ENCODE results near the gene AKT2. TPM values are rescaled to one million over a fixed set of nuclear protein-coding genes. Genes with fewer than 3 reads are reported as not detected.

Gene AKT2
- total and polyA plus RNA-seq, 7 donors: 28.0 to 107 (median 74.4) TPM

DNA sequence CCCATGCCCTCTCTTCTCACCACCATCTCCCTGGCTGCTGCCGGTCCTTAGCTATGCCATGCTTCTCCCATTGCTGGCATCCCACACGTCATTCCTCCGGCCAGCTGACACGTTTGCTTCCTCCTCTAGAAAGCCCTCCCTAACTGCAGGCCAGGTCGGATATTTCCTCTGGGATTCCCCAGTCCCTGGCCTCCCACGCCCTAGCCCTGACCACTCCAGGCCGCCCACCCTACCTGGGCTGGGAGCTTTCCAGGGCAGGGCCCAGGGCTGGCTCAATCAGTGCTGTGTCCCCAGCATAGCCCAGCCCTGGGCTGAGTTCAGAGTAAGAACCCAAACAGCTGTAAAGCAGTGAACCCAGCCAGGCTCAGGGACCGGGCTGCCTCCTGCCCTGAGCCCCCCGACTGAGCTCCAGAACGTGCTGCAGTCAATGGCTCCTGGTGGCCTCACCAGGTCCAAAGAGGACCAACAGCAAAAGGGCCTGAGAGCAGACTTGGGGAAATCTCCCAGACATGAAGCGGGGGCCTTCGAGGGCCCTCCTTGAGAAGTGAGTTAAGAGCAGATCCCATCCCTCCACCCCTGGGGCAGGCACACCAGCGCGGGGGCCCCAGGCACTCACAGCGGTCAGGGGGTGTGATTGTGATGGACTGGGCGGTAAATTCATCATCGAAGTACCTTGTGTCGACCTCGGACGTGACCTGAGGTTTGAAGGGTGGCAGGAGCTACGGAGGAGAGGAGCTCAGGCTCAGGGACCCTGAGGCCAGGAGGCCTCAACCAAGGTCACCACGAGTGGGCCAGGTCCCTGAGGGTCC is 50.5 kb downstream of the AKT2 start:
- H3K9me3 ChIP-seq: no peaks in the 10 kb centered on the region
- no peaks in the 10 kb centered on the region for H3K27me3 ChIP-seq
- H3K4me3 ChIP-seq: no peak overlapping the region
- H3K36me3 ChIP-seq: peaks cover 41 to 71% (median 59%) of the 10 kb centered on the region in 4 donors
- no peak overlapping the region for H3K27ac ChIP-seq
- TF ChIP-seq EP300 (IDR thresholded peaks at IDR 0.05) (no peak), POLR2AphosphoS5 (IDR thresholded peaks at IDR 0.05) (no peak), POLR2A (IDR thresholded peaks at IDR 0.05) (no peak)
- TF ChIP-seq, protein P1, sequence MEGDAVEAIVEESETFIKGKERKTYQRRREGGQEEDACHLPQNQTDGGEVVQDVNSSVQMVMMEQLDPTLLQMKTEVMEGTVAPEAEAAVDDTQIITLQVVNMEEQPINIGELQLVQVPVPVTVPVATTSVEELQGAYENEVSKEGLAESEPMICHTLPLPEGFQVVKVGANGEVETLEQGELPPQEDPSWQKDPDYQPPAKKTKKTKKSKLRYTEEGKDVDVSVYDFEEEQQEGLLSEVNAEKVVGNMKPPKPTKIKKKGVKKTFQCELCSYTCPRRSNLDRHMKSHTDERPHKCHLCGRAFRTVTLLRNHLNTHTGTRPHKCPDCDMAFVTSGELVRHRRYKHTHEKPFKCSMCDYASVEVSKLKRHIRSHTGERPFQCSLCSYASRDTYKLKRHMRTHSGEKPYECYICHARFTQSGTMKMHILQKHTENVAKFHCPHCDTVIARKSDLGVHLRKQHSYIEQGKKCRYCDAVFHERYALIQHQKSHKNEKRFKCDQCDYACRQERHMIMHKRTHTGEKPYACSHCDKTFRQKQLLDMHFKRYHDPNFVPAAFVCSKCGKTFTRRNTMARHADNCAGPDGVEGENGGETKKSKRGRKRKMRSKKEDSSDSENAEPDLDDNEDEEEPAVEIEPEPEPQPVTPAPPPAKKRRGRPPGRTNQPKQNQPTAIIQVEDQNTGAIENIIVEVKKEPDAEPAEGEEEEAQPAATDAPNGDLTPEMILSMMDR (IDR thresholded peaks at IDR 0.05): no peak
- 93% methylated on average over 22 of the region's 22 CpGs for WGBS, 2 donors
- no peak for DNase-seq
- intact Hi-C loops (cut with DNase I): no loop called here
- peaks cover 0 to 17% (median 12%) of the 10 kb centered on the region in 4 donors for H3K4me1 ChIP-seq

DNA sequence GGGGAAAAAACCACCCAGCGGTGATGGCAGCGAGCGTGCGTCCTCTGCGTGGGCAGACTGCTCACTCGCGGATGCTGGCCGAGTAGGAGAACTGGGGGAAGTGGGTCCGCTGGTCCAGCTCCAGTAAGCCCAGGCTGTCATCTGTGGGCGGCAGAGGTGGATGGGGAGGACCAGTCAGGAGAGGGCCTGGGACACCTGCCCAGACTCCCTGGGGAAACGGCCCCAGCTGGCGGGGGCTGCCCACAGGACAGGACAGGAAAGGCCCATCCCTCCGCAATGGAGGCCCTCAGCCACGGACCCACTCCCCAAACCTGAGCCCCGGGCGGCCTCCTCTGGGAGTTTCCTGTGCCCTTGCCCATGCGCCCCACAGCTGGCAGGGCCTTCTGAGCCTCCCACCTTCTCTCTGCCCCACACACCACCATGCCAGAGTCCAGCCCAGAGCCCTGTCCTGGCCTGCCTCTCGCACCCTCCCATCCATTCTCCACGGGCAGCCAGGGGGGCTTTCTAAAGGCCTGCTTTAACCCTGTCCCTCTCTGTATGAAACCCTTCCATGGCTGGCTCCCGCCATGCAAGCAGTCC is 51.2 kb downstream of the AKT2 start:
- WGBS, 2 donors: 93 to 94% methylated on average over 20 of the region's 20 CpGs
- Histone ChIP-seq H3K4me1 (peaks cover 0 to 17% (median 12%) of the 10 kb centered on the region in 4 donors), H3K36me3 (peaks cover 38 to 64% (median 53%) of the 10 kb centered on the region in 4 donors), H3K27ac (no peak overlapping the region), H3K9me3 (no peaks in the 10 kb centered on the region), H3K4me3 (no peak overlapping the region), H3K27me3 (no peaks in the 10 kb centered on the region)
- no peak for DNase-seq
- TF ChIP-seq POLR2AphosphoS5 (IDR thresholded peaks at IDR 0.05) (no peak), EP300 (IDR thresholded peaks at IDR 0.05) (no peak), POLR2A (IDR thresholded peaks at IDR 0.05) (no peak)
- TF ChIP-seq, protein P1 (IDR thresholded peaks at IDR 0.05): no peak
- intact Hi-C loops (cut with DNase I): no loop called here

DNA sequence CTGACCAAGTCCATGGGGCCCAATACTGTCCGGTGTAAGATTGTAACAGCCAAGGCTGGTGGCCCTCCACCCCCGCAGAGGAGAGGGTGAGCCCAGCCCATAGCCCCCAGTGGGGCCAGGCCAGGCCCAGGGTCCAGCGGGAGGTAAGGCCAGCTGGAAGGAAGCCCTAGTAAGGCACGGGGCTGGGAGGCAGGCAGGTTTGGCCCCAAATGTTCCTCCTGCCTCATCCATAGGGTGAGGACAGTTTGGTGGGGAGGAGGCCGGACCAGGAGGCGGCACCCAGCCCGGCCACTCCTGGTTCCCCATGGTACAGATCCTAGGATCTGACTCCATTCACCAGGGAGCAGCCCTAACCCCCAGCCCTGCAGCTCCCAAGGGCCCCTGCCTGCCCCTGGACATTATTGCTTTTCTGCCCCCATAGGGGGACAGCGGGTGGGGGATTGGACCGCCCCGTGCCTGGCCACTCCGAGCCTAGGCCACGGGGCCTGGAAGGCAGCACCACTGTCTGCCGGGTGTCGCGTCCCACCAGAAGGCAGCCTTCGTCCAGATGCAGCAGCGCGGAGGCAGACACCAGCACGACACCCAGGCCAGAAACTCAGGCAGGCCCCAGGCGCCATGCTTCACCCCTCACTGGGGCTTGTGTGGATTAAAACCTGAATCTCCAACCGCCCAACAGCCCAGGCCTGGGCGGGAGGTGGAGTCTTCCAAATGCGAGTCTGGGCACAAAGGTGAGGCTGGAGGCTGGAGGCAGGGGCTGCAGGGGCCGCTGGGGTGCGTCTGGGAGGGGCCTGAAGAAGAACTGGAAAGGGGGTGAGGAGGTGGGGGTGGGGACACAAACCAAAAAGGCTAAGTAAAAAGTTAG is 52.0 kb downstream of the AKT2 start:
- 94 to 95% methylated on average over 25 of the region's 25 CpGs for WGBS, 2 donors
- Histone ChIP-seq H3K27ac (no peak overlapping the region), H3K4me1 (peaks cover 0 to 17% (median 12%) of the 10 kb centered on the region in 4 donors), H3K9me3 (no peaks in the 10 kb centered on the region), H3K27me3 (no peaks in the 10 kb centered on the region), H3K36me3 (peaks cover 33 to 57% (median 47%) of the 10 kb centered on the region in 4 donors), H3K4me3 (no peak overlapping the region)
- TF ChIP-seq, protein P1 (IDR thresholded peaks at IDR 0.05): no peak
- TF ChIP-seq EP300 (IDR thresholded peaks at IDR 0.05) (no peak), POLR2A (IDR thresholded peaks at IDR 0.05) (no peak), POLR2AphosphoS5 (IDR thresholded peaks at IDR 0.05) (no peak)
- DNase-seq: no peak
- intact Hi-C loops (cut with DNase I): no loop called here

DNA sequence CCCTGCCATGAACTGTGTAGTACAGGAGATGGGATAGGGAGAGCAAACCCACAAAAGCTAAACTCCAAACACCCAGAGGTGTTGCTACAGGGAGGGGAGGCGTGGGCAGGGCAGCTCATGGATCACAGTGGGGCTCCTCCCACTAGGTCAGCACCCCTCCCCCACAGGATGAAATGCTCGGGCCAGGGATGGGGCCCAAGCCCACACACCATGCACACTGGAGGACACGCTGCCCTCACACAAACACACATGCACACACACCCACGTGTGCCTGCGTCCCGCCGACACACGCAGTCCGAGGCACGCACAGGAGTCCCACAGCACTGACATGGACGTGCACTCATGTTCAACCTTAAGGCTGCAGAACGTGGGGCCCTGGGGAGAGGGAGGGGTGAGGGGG is 52.7 kb downstream of the AKT2 start:
- H3K4me3 ChIP-seq: no peak overlapping the region
- no peaks in the 10 kb centered on the region for H3K27me3 ChIP-seq
- H3K36me3 ChIP-seq: peaks cover 26 to 50% (median 40%) of the 10 kb centered on the region in 4 donors
- intact Hi-C loops (cut with DNase I): no loop called here
- WGBS, 2 donors: 81 to 83% methylated on average over 12 of the region's 12 CpGs
- H3K27ac ChIP-seq: no peak overlapping the region
- DNase-seq: no peak
- TF ChIP-seq EP300 (IDR thresholded peaks at IDR 0.05) (no peak), POLR2A (IDR thresholded peaks at IDR 0.05) (no peak), POLR2AphosphoS5 (IDR thresholded peaks at IDR 0.05) (no peak)
- TF ChIP-seq, protein P1 (IDR thresholded peaks at IDR 0.05): no peak
- H3K9me3 ChIP-seq: no peaks in the 10 kb centered on the region
- H3K4me1 ChIP-seq: peaks cover 0 to 17% (median 12%) of the 10 kb centered on the region in 4 donors
